Endothelial cell of umbilical vein (primary cell): ENCODE measurements around the gene MADCAM1. TPM values are rescaled to one million over a fixed set of nuclear protein-coding genes. Genes with fewer than 3 reads are reported as not detected.

Source experiments
- BruUV-seq: library from RNA; stranded (reverse); fragments of 400-500 nt; replicated peaks from 2 replicates; lab custom pipeline; 2021; lab: Mats Ljungman, UMichigan
- CTCF ChIA-PET: fragments of 300-600, 350-600 bp; sonication (Branson Sonifier 250); formaldehyde crosslinking; loops from one replicate; lab custom pipeline; 2021; ENCODE audit warnings: antibody characterized with exemption, inconsistent platforms; lab: Charles Lee
- POLR2A ChIA-PET: fragments of 300-600, 350-600 bp; sonication (Branson Sonifier 250); formaldehyde crosslinking; loops from one replicate; lab custom pipeline; 2021; ENCODE audit warnings: antibody characterized with exemption, inconsistent platforms; lab: Charles Lee
- DNase-seq: peaks from one replicate; pipeline ENCODE4 v3.0.0-alpha.2; 2011; ENCODE audit warnings: low read depth, low spot score
- FAIRE-seq: peaks from 2 replicates; lab custom pipeline; 2011; peaks lifted over from hg19 to GRCh38; lab: Jason Lieb, UNC
- H2AFZ ChIP-seq: 2 replicates; pipeline ENCODE4 v1.6.0; 2012; ENCODE audit warnings: low read depth, low read length, control low read depth, inconsistent platforms
- H3K27ac ChIP-seq: 2 replicates; pipeline ENCODE4 v1.5.1; 2011; ENCODE audit warnings: low read depth, mild to moderate bottlenecking, control low read depth, low read length, moderate library complexity; ENCODE audit not compliant: insufficient read depth
- H3K27me3 ChIP-seq, 2 experiments: 2 replicates each; pipeline versions ENCODE4 v1.6.0 to v1.6.1; 2011; ENCODE audit warnings: low read length in 2 of 2, mixed read lengths in 1 of 2; ENCODE audit not compliant: control insufficient read depth in 2 of 2, insufficient read depth in 2 of 2
- H3K36me3 ChIP-seq, 2 experiments: 2 replicates in 1 of 2; 3 replicates in 1 of 2; pipeline ENCODE4 v1.5.1; 2011; ENCODE audit warnings: low read length in 2 of 2, mild to moderate bottlenecking in 1 of 2, moderate library complexity in 1 of 2; ENCODE audit not compliant: control insufficient read depth in 2 of 2, insufficient read depth in 2 of 2; ENCODE audit errors: extremely low read depth in 1 of 2
- H3K4me1 ChIP-seq: 3 replicates; pipeline ENCODE4 v1.5.1; 2011; ENCODE audit warnings: mild to moderate bottlenecking, low read length; ENCODE audit not compliant: control insufficient read depth, insufficient read depth; ENCODE audit errors: extremely low read depth
- H3K4me2 ChIP-seq: 2 replicates; pipeline ENCODE4 v1.6.1; 2011; ENCODE audit warnings: low read length, control low read depth, mixed read lengths; ENCODE audit not compliant: insufficient read depth
- H3K4me3 ChIP-seq, 3 experiments: fragments of 200-600 bp in 1 of 3; sonication (generic), shearing (Covaris generic) in 1 of 3; replicated peaks in 1 of 3; 2 replicates each; pipeline ENCODE4 v1.5.1; 2011 to 2016; ENCODE audit warnings: control low read depth in 3 of 3, low read length in 3 of 3, mild to moderate bottlenecking in 2 of 3, inconsistent platforms in 1 of 3, low read depth in 1 of 3, moderate library complexity in 1 of 3; ENCODE audit not compliant: insufficient read depth in 1 of 3
- H3K79me2 ChIP-seq: 2 replicates; pipeline ENCODE4 v1.6.0; 2012; ENCODE audit warnings: low read length, inconsistent platforms; ENCODE audit not compliant: control insufficient read depth, insufficient read depth
- H3K9ac ChIP-seq: replicated peaks from 2 replicates; pipeline ENCODE3; 2011; ENCODE audit warnings: low read length, control low read depth; ENCODE audit not compliant: insufficient read depth; ENCODE audit errors: extremely low read depth
- H3K9me1 ChIP-seq: replicated peaks from 3 replicates; pipeline ENCODE4 v1.6.0; 2011; ENCODE audit warnings: mild to moderate bottlenecking, low read length; ENCODE audit not compliant: control insufficient read depth, insufficient read depth; ENCODE audit errors: extremely low read depth
- H3K9me3 ChIP-seq: replicated peaks from 2 replicates; pipeline ENCODE4 v1.5.1; 2012; ENCODE audit warnings: low read length, inconsistent platforms; ENCODE audit not compliant: control insufficient read depth, insufficient read depth
- H4K20me1 ChIP-seq: replicated peaks from 2 replicates; pipeline ENCODE3; 2011; ENCODE audit warnings: mild to moderate bottlenecking, low read length; ENCODE audit not compliant: control insufficient read depth, insufficient read depth; ENCODE audit errors: extremely low read depth
- GATA2 ChIP-seq: IDR thresholded peaks from 2 replicates; pipeline ENCODE4 v1.7.0; 2011; ENCODE audit warnings: low read depth, mild to moderate bottlenecking, moderate library complexity, mixed read lengths, low read length; ENCODE audit not compliant: insufficient read length, insufficient read depth
- MYC ChIP-seq: IDR thresholded peaks from one replicate; pipeline ENCODE4 v1.6.1; 2011; ENCODE audit warnings: mild to moderate bottlenecking, low read depth, low read length
- POLR2AphosphoS5 ChIP-seq: IDR thresholded peaks from 2 replicates; pipeline ENCODE4 v1.6.1; 2012; ENCODE audit warnings: low read depth, mild to moderate bottlenecking, control low read depth, low read length, moderate library complexity; ENCODE audit not compliant: insufficient read depth
- dilution Hi-C: fragments of 300-500 bp; cut with MboI; formaldehyde crosslinking; loops from one replicate; pipeline ENCODE4 v1.15.0; 2019; ENCODE audit warnings: low sequenced_read_pairs; ENCODE audit not compliant: extremely low pct_ligation_motif_present
- intact Hi-C: fragments of 100-400 bp; cut with micrococcal nuclease; formaldehyde crosslinking; loops from one replicate; pipeline ENCODE4 v1.10.0; 2022
- polyA plus RNA-seq, 4 experiments: library from polyadenylated mRNA; depleted of rRNA in 3 of 4; stranded (reverse) in 3 of 4; unstranded in 1 of 4; fragments of >200 nt; gene quantifications; 2 replicates each; pipeline versions ENCODE4 v1.2.1 to v1.2.3, GENCODE V29; 2011 to 2012; ENCODE audit warnings: missing spikeins in 1 of 4
- total RNA-seq: library from RNA; stranded (reverse); gene quantifications from 2 replicates; pipeline ENCODE4 v1.2.3, GENCODE V29; 2021
- TF ChIP-seq, protein P1 (sequence below): IDR thresholded peaks from 2 replicates; pipeline ENCODE4 v1.6.1; 2011; ENCODE audit not compliant: insufficient read depth, insufficient read length
- TF ChIP-seq, protein P2 (sequence below), 2 donors: IDR thresholded peaks; 1 replicate in 1 of 2; 2 replicates in 1 of 2; pipeline ENCODE4 v1.5.1; 2011; ENCODE audit warnings: low read length in 2 of 2, mild to moderate bottlenecking in 2 of 2, moderate library complexity in 2 of 2, control low read depth in 1 of 2, inconsistent platforms in 1 of 2, low read depth in 1 of 2; ENCODE audit not compliant: insufficient read depth in 1 of 2; ENCODE audit errors: extremely low read depth in 1 of 2

MADCAM1 gene
- total and polyA plus RNA-seq, 2 donors (not counting 3 experiments of a cell fraction or from before 2014, with no cell fraction given), result 0.07 to 0.31 TPM

DNA sequence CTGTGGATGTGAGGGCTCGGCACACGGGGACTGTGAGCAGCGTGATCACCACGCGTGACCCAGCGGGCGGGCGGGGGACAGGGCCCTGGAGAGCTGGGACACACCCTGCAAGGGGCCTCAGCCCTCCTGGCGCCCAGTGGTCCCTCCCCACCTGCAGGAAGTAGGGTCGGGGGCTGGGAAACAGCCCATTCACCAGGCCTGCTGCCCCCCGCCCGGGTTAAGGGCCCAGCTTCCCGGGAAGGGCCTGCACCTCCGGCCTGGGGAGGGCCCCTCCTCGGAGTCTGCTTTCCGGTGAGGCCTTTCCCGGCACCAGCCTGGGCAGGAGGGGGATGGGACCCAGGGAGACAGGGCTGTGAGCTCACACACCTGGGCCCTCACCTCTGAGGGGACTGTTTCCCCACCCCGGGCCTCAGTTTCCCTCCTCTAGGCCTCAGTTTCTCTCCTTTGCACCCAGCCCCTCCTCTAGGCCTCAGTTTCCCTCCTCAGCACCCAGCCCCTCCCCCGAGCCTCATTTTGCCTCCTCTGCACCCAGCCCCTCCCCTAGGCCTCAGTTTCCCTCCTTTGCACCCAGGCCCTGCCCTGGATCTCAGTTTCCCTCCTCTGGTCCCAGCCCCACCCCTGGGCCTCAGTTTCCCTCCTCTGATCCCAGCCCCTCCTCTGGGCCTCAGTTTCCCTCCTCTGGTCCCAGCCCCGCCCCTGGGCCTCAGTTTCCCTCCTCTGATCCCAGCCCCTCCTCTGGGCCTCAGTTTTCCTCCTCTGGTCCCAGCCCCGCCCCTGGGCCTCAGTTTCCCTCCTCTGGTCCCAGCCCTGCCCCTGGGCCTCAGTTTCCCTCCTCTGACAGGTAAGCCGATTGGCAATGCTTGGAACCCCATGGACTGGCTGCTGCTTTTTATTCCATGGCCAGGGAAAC, 1.9 kb upstream of the MADCAM1 start:
- peaks cover 6% of the 10 kb centered on the region for H3K4me1 ChIP-seq
- H3K9ac ChIP-seq, result no peak overlapping the region
- no peak overlapping the region for H3K4me2 ChIP-seq
- POLR2A ChIA-PET, result no interaction called here
- H3K36me3 ChIP-seq, result no peaks in the 10 kb centered on the region
- H3K4me3 ChIP-seq, result no peak overlapping the region
- BruUV-seq, result no TSS peak
- H3K9me3 ChIP-seq, result no peaks in the 10 kb centered on the region
- intact Hi-C loops, result no loop called here
- CTCF ChIA-PET, result interaction anchor here (0.7 to 2.7 kb wide), 4 partner anchors 11 to 17 kb away, joined by 6 to 28 read pairs (median 8); no protein-coding TSS in a partner anchor
- H3K9me1 ChIP-seq, result no peaks in the 10 kb centered on the region
- H3K27me3 ChIP-seq, result peaks cover 9 to 12% of the 10 kb centered on the region in 2 experiments
- no peak for TF ChIP-seq GATA2
- TF ChIP-seq, protein P1, sequence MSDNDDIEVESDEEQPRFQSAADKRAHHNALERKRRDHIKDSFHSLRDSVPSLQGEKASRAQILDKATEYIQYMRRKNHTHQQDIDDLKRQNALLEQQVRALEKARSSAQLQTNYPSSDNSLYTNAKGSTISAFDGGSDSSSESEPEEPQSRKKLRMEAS, result no peak
- no peak for TF ChIP-seq MYC
- TF ChIP-seq, protein P2, sequence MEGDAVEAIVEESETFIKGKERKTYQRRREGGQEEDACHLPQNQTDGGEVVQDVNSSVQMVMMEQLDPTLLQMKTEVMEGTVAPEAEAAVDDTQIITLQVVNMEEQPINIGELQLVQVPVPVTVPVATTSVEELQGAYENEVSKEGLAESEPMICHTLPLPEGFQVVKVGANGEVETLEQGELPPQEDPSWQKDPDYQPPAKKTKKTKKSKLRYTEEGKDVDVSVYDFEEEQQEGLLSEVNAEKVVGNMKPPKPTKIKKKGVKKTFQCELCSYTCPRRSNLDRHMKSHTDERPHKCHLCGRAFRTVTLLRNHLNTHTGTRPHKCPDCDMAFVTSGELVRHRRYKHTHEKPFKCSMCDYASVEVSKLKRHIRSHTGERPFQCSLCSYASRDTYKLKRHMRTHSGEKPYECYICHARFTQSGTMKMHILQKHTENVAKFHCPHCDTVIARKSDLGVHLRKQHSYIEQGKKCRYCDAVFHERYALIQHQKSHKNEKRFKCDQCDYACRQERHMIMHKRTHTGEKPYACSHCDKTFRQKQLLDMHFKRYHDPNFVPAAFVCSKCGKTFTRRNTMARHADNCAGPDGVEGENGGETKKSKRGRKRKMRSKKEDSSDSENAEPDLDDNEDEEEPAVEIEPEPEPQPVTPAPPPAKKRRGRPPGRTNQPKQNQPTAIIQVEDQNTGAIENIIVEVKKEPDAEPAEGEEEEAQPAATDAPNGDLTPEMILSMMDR (IDR thresholded peaks at IDR 0.05; ENCODE audit: extremely low read depth in 1 of 2, insufficient read depth in 1 of 2, low read depth in 1 of 2, low read length in 2 of 2), result no peak
- TF ChIP-seq POLR2AphosphoS5, result no peak
- dilution Hi-C loops, result no loop called here
- DNase-seq, result no peak
- H4K20me1 ChIP-seq, result no peaks in the 10 kb centered on the region
- no peak for FAIRE-seq
- H3K79me2 ChIP-seq, result no peaks in the 10 kb centered on the region
- no peak overlapping the region for H3K27ac ChIP-seq
- no peak overlapping the region for H2AFZ ChIP-seq
